Neural progenitor cell (in vitro differentiated cells): ENCODE data around the gene PKP2. TPM values are rescaled to one million over a fixed set of nuclear protein-coding genes. Genes with fewer than 3 reads are reported as not detected.

Experiments
- DNase-seq: peaks from one replicate; pipeline ENCODE4 v3.0.0-alpha.2; 2016; ENCODE audit warnings: low spot score
- H2AFZ ChIP-seq: fragments of 200-600 bp; sonication (generic); replicated peaks from 2 replicates; pipeline ENCODE4 v1.6.1; 2016; ENCODE audit warnings: antibody characterized with exemption
- H3F3A ChIP-seq: fragments of 200-600 bp; sonication (generic); 2 replicates; pipeline ENCODE4 v1.6.1; 2016; ENCODE audit warnings: antibody characterized with exemption, low read depth
- H3K27ac ChIP-seq: fragments of 200-600 bp; sonication (generic); 2 replicates; pipeline ENCODE4 v1.5.1; 2016; ENCODE audit warnings: mild to moderate bottlenecking
- H3K27me3 ChIP-seq: fragments of 200-600 bp; sonication (generic); 2 replicates; pipeline ENCODE4 v1.6.1; 2016; ENCODE audit warnings: mild to moderate bottlenecking, moderate library complexity
- H3K36me3 ChIP-seq: fragments of 200-600 bp; sonication (generic); 2 replicates; pipeline ENCODE4 v1.5.1; 2016
- H3K4me1 ChIP-seq: fragments of 200-600 bp; sonication (generic); 2 replicates; pipeline ENCODE4 v1.6.1; 2016; ENCODE audit warnings: mixed run types
- H3K4me2 ChIP-seq: fragments of 200-600 bp; sonication (generic); 2 replicates; pipeline ENCODE4 v1.6.1; 2016
- H3K4me3 ChIP-seq: fragments of 200-600 bp; sonication (generic); 2 replicates; pipeline ENCODE4 v1.5.1; 2016
- H3K79me2 ChIP-seq: fragments of 200-600 bp; sonication (generic); 2 replicates; pipeline ENCODE4 v1.6.1; 2016; ENCODE audit warnings: low read depth
- H3K9ac ChIP-seq: fragments of 200-600 bp; sonication (generic); 2 replicates; pipeline ENCODE4 v1.6.1; 2016
- H3K9me3 ChIP-seq: fragments of 200-600 bp; sonication (generic); 2 replicates; pipeline ENCODE4 v1.5.1; 2016; ENCODE audit warnings: low read depth
- H4K20me1 ChIP-seq: fragments of 200-600 bp; sonication (generic); 2 replicates; pipeline ENCODE4 v1.6.1; 2016; ENCODE audit warnings: low read depth
- H3K27ac Mint-ChIP-seq: 3 replicates; pipeline ENCODE4 v1.8.0; 2021; ENCODE audit warnings: mixed read lengths
- H3K27me3 Mint-ChIP-seq: 2 replicates; pipeline ENCODE4 v1.8.0; 2022; ENCODE audit warnings: low read depth, mild to moderate bottlenecking, inconsistent platforms, moderate library complexity, mixed read lengths; ENCODE audit not compliant: insufficient read depth
- H3K36me3 Mint-ChIP-seq: 3 replicates; pipeline ENCODE4 v1.8.0; 2021; ENCODE audit warnings: mixed read lengths
- H3K4me1 Mint-ChIP-seq: 3 replicates; pipeline ENCODE4 v1.8.0; 2021; ENCODE audit warnings: mixed read lengths
- H3K4me3 Mint-ChIP-seq: 3 replicates; pipeline ENCODE4 v1.8.0; 2021; ENCODE audit warnings: mild to moderate bottlenecking, moderate library complexity, mixed read lengths
- H3K9me3 Mint-ChIP-seq: 3 replicates; pipeline ENCODE4 v1.8.0; 2020; ENCODE audit warnings: mixed read lengths
- CTCF ChIP-seq: fragments of 200-600 bp; sonication (generic); IDR thresholded peaks from 2 replicates; pipeline ENCODE4 v1.5.1; 2017; ENCODE audit warnings: antibody characterized with exemption, mild to moderate bottlenecking
- EZH2 ChIP-seq: fragments of 200-600 bp; sonication (generic); IDR thresholded peaks from 2 replicates; pipeline ENCODE4 v1.6.1; 2017; ENCODE audit warnings: antibody characterized with exemption, mild to moderate bottlenecking, moderate library complexity
- EZH2phosphoT487 ChIP-seq: fragments of 200-600 bp; sonication (generic); IDR thresholded peaks from 2 replicates; pipeline ENCODE4 v1.6.1; 2017; ENCODE audit warnings: antibody characterized with exemption
- total RNA-seq: library from RNA; depleted of rRNA; stranded (reverse); fragments of >200 nt; gene quantifications from 2 replicates; pipeline ENCODE4 v1.2.3, GENCODE V29; 2015; ENCODE audit warnings: low replicate concordance

Gene PKP2
- total RNA-seq, 1 donor from 2014 or later: 10.6 TPM

- no peak for DNase-seq
- no peak overlapping the region for H3K27ac Mint-ChIP-seq
- H4K20me1 ChIP-seq: no peaks in the 10 kb centered on the region
- no peaks in the 10 kb centered on the region for H3K4me1 Mint-ChIP-seq
- no peaks in the 10 kb centered on the region for H3K4me1 ChIP-seq
- H3K9me3 ChIP-seq: no peaks in the 10 kb centered on the region
- H3K27me3 Mint-ChIP-seq: peaks cover 9% of the 10 kb centered on the region
- H3K27me3 ChIP-seq: no peaks in the 10 kb centered on the region
- H3K4me2 ChIP-seq: no peak overlapping the region
- no peaks in the 10 kb centered on the region for H3F3A ChIP-seq
- TF ChIP-seq EZH2phosphoT487: no peak
- TF ChIP-seq EZH2: no peak
- no peak for TF ChIP-seq CTCF
- no peak overlapping the region for H3K27ac ChIP-seq
- H3K36me3 Mint-ChIP-seq: no peaks in the 10 kb centered on the region
- no peaks in the 10 kb centered on the region for H3K36me3 ChIP-seq
- H3K9ac ChIP-seq: no peak overlapping the region
- no peaks in the 10 kb centered on the region for H3K9me3 Mint-ChIP-seq
- no peak overlapping the region for H3K4me3 Mint-ChIP-seq
- no peak overlapping the region for H2AFZ ChIP-seq
- no peaks in the 10 kb centered on the region for H3K79me2 ChIP-seq
- no peak overlapping the region for H3K4me3 ChIP-seq
Observed at GRCh38 chr12:32920506-32921085, 24.0 kb upstream of the PKP2 start.

GRCh38 chr12:32918890-32919801, 22.6 kb upstream of the PKP2 start:
- H3K36me3 ChIP-seq: no peaks in the 10 kb centered on the region
- H3K9me3 Mint-ChIP-seq: no peaks in the 10 kb centered on the region
- DNase-seq: peak; percentile 48
- no peak overlapping the region for H3K4me3 Mint-ChIP-seq
- no peaks in the 10 kb centered on the region for H3K4me1 Mint-ChIP-seq
- H4K20me1 ChIP-seq: no peaks in the 10 kb centered on the region
- no peak for TF ChIP-seq EZH2
- TF ChIP-seq EZH2phosphoT487: no peak
- peak; percentile 72 for TF ChIP-seq CTCF
- H3F3A ChIP-seq: no peaks in the 10 kb centered on the region
- no peak overlapping the region for H3K4me3 ChIP-seq
- no peaks in the 10 kb centered on the region for H3K9me3 ChIP-seq
- peak overlapping the region; percentile 77 for H2AFZ ChIP-seq
- no peaks in the 10 kb centered on the region for H3K27me3 ChIP-seq
- no peak overlapping the region for H3K27ac ChIP-seq
- H3K79me2 ChIP-seq: no peaks in the 10 kb centered on the region
- H3K36me3 Mint-ChIP-seq: no peaks in the 10 kb centered on the region
- no peak overlapping the region for H3K9ac ChIP-seq
- no peaks in the 10 kb centered on the region for H3K4me1 ChIP-seq
- H3K27me3 Mint-ChIP-seq: peaks cover 9% of the 10 kb centered on the region
- no peak overlapping the region for H3K4me2 ChIP-seq
- H3K27ac Mint-ChIP-seq: no peak overlapping the region

GRCh38 chr12:32917094-32917611, 20.6 kb upstream of the PKP2 start:
- Mint-ChIP-seq H3K4me3 (no peak overlapping the region), H3K4me1 (no peaks in the 10 kb centered on the region), H3K36me3 (no peaks in the 10 kb centered on the region), H3K27me3 (peaks cover 5% of the 10 kb centered on the region), H3K27ac (no peak overlapping the region), H3K9me3 (no peaks in the 10 kb centered on the region)
- no peak for TF ChIP-seq EZH2
- no peak for TF ChIP-seq CTCF
- no peak for TF ChIP-seq EZH2phosphoT487
- Histone ChIP-seq H3K27ac (no peak overlapping the region), H3K36me3 (no peaks in the 10 kb centered on the region), H3K9me3 (no peaks in the 10 kb centered on the region), H3K9ac (no peak overlapping the region), H3K27me3 (no peaks in the 10 kb centered on the region), H3F3A (no peaks in the 10 kb centered on the region), H3K4me1 (no peaks in the 10 kb centered on the region), H3K4me2 (no peak overlapping the region), H3K4me3 (no peak overlapping the region), H3K79me2 (no peaks in the 10 kb centered on the region), H2AFZ (no peak overlapping the region), H4K20me1 (no peaks in the 10 kb centered on the region)
- DNase-seq: no peak
